Measurements from ENCODE around the gene SETD1B. TPM values are rescaled to one million over a fixed set of nuclear protein-coding genes. Genes with fewer than 3 reads are reported as not detected.
"Not testable (repeated sequence)": the region's sequence is repeated elsewhere in the genome, so short reads cannot be mapped to it uniquely, and the experiment has no call there.

The SETD1B gene
- total and polyA plus RNA-seq, 2 donors (not counting 3 experiments of a cell fraction or from before 2014, with no cell fraction given) = 2.6 to 27.0 TPM

DNA sequence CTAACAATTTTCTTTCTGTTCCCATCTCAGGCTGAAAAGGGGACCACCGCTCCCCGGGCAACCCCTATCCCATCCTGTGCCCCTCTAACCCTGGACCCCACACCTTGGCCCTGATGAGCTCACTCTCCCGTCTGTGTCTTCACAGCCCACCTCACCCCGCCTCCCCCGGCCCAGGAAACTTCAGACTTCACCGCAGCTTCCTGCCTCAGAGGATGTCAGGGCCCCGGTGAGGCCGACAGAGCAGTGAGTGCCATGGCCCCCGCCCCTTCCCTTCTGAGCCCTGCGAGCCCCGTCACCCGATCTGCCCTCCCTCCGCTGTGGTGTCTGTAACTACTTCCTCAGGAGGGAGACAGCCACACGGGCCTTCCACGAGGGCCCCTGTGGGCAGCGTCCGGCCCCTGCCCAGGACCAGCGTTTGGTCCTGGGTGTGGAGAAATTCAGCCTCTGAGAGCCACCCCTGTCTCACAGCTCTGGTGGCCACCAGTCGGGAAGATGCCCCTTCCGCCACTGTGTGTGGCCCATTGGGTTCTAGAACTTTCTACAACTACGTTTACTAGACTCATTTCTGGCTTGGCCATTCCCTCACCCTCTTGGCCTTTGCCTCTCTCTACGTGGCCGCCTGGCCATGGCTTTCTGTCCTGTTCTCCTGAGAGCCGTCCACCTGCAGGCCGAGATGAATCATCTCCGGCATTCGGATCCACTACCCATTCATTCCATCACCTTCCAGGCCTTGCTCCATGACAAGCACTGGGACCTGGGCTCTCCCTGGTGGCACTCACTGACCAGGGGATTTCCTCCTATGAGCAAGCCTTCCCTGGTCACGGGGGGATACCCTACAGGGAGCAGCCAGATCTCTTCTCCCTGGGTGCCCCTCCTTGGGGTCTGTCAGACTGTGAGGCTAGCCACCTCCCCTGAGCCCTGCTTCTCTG is 13.7 kb upstream of the SETD1B start:
- intact Hi-C loops (cut with micrococcal nuclease) (loop anchor here (5.0 kb wide), 2 partner anchors 43 to 208 kb away; partner anchors contain the start of gene KDM2B), dilution Hi-C loops (cut with MboI; ENCODE audit: extremely low pct_ligation_motif_present, low sequenced_read_pairs) (no loop called here)
- Histone ChIP-seq H3K36me3 (ENCODE audit: control insufficient read depth in 2 of 2, extremely low read depth in 1 of 2, insufficient read depth in 2 of 2, low read length in 2 of 2) (no peaks in the 10 kb centered on the region), H3K9ac (replicated peaks; ENCODE audit: extremely low read depth, insufficient read depth, low read length) (no peak overlapping the region), H3K79me2 (ENCODE audit: control insufficient read depth, insufficient read depth, low read length) (no peaks in the 10 kb centered on the region), H3K4me1 (ENCODE audit: control insufficient read depth, extremely low read depth, insufficient read depth, low read length) (peaks cover 26% of the 10 kb centered on the region), H3K9me1 (replicated peaks; ENCODE audit: control insufficient read depth, extremely low read depth, insufficient read depth, low read length) (no peaks in the 10 kb centered on the region), H3K9me3 (replicated peaks; ENCODE audit: control insufficient read depth, insufficient read depth, low read length) (no peaks in the 10 kb centered on the region), H3K27ac (ENCODE audit: insufficient read depth, low read depth, low read length) (peak overlapping the region; percentile 54), H3K4me2 (ENCODE audit: insufficient read depth, low read length) (no peak overlapping the region), H4K20me1 (replicated peaks; ENCODE audit: control insufficient read depth, extremely low read depth, insufficient read depth, low read length) (no peaks in the 10 kb centered on the region), H2AFZ (ENCODE audit: low read depth, low read length) (peak overlapping the region; percentile 54), H3K4me3 (replicated peaks in 1 of 3; ENCODE audit: insufficient read depth in 1 of 3, low read depth in 1 of 3, low read length in 3 of 3) (no peak overlapping the region), H3K27me3 (ENCODE audit: control insufficient read depth in 2 of 2, insufficient read depth in 2 of 2, low read length in 2 of 2) (no peaks in the 10 kb centered on the region)
- POLR2A ChIA-PET = interaction anchor here (0.6 kb wide), 2 partner anchors 15 to 93 kb away, joined by 3 to 10 read pairs; no protein-coding TSS in a partner anchor
- DNase-seq (ENCODE audit: low read depth, low spot score) (no peak), FAIRE-seq (peak; percentile 33)
- TF ChIP-seq MYC (IDR thresholded peaks at IDR 0.05; ENCODE audit: low read depth, low read length) = no peak
- TF ChIP-seq JUN (IDR thresholded peaks at IDR 0.05; ENCODE audit: borderline replicate concordance, insufficient read depth, insufficient read length, low read depth) = no peak
- TF ChIP-seq, protein P1, sequence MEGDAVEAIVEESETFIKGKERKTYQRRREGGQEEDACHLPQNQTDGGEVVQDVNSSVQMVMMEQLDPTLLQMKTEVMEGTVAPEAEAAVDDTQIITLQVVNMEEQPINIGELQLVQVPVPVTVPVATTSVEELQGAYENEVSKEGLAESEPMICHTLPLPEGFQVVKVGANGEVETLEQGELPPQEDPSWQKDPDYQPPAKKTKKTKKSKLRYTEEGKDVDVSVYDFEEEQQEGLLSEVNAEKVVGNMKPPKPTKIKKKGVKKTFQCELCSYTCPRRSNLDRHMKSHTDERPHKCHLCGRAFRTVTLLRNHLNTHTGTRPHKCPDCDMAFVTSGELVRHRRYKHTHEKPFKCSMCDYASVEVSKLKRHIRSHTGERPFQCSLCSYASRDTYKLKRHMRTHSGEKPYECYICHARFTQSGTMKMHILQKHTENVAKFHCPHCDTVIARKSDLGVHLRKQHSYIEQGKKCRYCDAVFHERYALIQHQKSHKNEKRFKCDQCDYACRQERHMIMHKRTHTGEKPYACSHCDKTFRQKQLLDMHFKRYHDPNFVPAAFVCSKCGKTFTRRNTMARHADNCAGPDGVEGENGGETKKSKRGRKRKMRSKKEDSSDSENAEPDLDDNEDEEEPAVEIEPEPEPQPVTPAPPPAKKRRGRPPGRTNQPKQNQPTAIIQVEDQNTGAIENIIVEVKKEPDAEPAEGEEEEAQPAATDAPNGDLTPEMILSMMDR (IDR thresholded peaks at IDR 0.05; ENCODE audit: extremely low read depth in 1 of 2, insufficient read depth in 1 of 2, low read depth in 1 of 2, low read length in 2 of 2) = no peak
- BruUV-seq (replicated peaks) = no TSS peak
- CTCF ChIA-PET = interaction anchor here (0.7 to 5.3 kb wide), 6 partner anchors 9 to 238 kb away, joined by 3 to 173 read pairs (median 4); no protein-coding TSS in a partner anchor

DNA sequence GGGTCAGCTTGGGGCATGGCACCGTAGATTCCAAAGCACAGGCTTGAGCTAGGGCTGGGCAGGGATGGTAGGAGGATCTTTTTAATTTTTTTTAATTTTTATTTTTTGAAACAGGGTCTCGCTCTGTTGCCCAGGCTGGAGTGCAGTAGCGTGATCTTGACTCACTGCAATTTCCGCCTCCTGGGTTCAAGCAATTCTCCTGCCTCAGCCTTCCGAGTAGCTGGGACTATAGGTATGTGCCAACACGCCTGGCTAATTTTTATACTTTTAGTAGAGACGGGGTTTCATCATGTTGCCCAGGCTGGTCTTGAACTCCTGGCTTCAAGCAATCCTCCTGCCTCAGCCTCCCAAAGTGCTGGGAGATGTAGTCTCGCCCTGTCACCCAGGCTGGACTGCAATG is 13.0 kb upstream of the SETD1B start:
- H3K4me3 ChIP-seq (replicated peaks in 1 of 3; ENCODE audit: insufficient read depth in 1 of 3, low read depth in 1 of 3, low read length in 3 of 3); dilution Hi-C loops (cut with MboI; ENCODE audit: extremely low pct_ligation_motif_present, low sequenced_read_pairs); H2AFZ ChIP-seq (ENCODE audit: low read depth, low read length); BruUV-seq (replicated peaks); H3K27me3 ChIP-seq (ENCODE audit: control insufficient read depth in 2 of 2, insufficient read depth in 2 of 2, low read length in 2 of 2); DNase-seq (ENCODE audit: low read depth, low spot score); H3K9ac ChIP-seq (replicated peaks; ENCODE audit: extremely low read depth, insufficient read depth, low read length); H3K4me2 ChIP-seq (ENCODE audit: insufficient read depth, low read length); H3K9me3 ChIP-seq (replicated peaks; ENCODE audit: control insufficient read depth, insufficient read depth, low read length); H3K9me1 ChIP-seq (replicated peaks; ENCODE audit: control insufficient read depth, extremely low read depth, insufficient read depth, low read length); H3K79me2 ChIP-seq (ENCODE audit: control insufficient read depth, insufficient read depth, low read length); H4K20me1 ChIP-seq (replicated peaks; ENCODE audit: control insufficient read depth, extremely low read depth, insufficient read depth, low read length); FAIRE-seq; H3K36me3 ChIP-seq (ENCODE audit: control insufficient read depth in 2 of 2, extremely low read depth in 1 of 2, insufficient read depth in 2 of 2, low read length in 2 of 2); H3K27ac ChIP-seq (ENCODE audit: insufficient read depth, low read depth, low read length); POLR2A ChIA-PET: not testable (repeated sequence)
- CTCF ChIA-PET = interaction anchor here (1.3 to 5.3 kb wide), 3 partner anchors 10 to 238 kb away, joined by 3 to 173 read pairs (median 7); no protein-coding TSS in a partner anchor
- peaks cover 24% of the 10 kb centered on the region for H3K4me1 ChIP-seq (ENCODE audit: control insufficient read depth, extremely low read depth, insufficient read depth, low read length)
- intact Hi-C loops (cut with micrococcal nuclease) = loop anchor here (5.0 kb wide), 2 partner anchors 43 to 208 kb away; partner anchors contain the start of gene KDM2B

Measured in endothelial cell of umbilical vein (primary cell).